HL-60 (cell line): Measurements from ENCODE around the gene CCK.

Experiments
- CTCF ChIP-seq: IDR thresholded peaks from one replicate; pipeline ENCODE4 v1.5.1; 2011; ENCODE audit warnings: low read length, control low read depth, inconsistent platforms; ENCODE audit not compliant: insufficient read depth
- POLR2AphosphoS5 ChIP-seq: IDR thresholded peaks from 2 replicates; pipeline ENCODE4 v1.6.1; 2012; ENCODE audit warnings: low read depth
- REST ChIP-seq: IDR thresholded peaks from 2 replicates; pipeline ENCODE4 v1.6.1; 2012; ENCODE audit warnings: low read depth; ENCODE audit not compliant: insufficient replicate concordance
- SPI1 ChIP-seq: IDR thresholded peaks from 2 replicates; pipeline ENCODE4 v1.6.1; 2012; ENCODE audit warnings: low read depth, mild to moderate bottlenecking, borderline replicate concordance

GRCh38 chr3:42306499-42306898, 40.5 kb upstream of the CCK start:
- TF ChIP-seq CTCF (no peak), REST (no peak), POLR2AphosphoS5 (no peak), SPI1 (no peak)
